DMS79 treated with DMSO at 0.1 percent for 48 hours (cell line): Measurements from ENCODE around the gene SFSWAP.
"Not testable (repeated sequence)": the region's sequence is repeated elsewhere in the genome, so short reads cannot be mapped to it uniquely, and the experiment has no call there.

Experiments used
- DNase-seq: peaks from one replicate; lab custom pipeline; 2025; lab: John Stamatoyannopoulos, UW

Gene SFSWAP

DNA sequence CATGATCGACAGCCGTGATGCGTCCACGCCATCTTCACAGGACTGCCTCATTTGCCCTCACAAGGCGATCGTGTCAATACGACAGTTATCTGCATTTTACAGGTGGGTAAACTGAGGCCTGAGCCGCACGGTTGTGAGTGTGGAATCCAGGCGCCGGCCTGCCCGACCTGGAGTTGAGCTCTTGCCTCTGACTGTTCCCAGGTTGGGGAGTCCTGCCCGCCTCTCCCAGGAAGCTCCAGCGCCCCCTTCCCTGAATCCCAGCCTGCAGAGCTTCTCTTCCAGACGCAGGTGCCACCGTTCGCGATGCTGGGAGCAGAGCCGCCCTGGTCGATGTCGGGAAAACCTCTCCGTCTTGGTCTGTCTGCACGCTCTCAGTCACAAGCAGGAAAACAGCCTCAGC lies 31.1 kb upstream of the SFSWAP start:
- not testable (repeated sequence) for DNase-seq

DNA sequence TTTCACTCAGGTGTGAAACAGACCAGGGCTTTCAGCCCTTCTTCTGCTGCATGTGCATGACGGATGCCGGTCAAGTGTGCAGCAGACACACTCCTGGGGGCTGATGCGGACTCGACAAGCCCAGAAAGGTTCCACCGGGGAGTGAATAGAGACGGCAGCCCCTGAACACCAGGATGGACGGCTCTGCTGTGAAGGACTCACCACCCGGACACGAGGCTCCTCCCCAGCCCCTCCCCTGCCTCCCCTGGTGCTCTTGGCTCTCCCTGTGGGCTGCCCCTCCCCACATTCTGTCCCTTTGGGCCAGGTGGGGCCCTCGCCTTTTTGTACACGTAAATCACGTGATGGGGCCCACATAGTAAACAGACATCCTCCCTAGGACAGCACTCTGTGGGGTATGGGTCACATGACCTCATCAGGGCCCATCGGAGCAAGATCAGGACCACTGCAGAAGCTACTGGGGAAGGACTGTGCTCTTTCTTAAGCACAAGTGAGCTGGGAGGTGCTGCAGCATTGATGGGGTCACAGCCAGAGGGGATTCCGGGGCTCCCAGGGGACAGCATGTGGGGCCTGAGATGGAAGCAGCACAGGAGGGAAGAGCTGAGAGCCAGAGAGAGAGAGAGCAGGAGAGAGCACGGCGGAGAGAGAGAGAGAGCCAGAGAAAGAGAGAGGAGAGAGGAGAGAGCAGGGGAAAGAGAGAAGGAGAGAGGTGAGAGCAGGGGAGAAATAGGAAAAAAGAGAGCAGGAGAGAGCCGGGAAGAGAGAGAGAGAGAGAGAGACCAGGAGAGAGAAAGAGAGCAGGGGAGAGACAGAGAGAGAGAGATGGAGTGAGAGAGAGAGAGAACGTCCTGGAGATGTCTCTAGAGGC lies 30.3 kb upstream of the SFSWAP start:
- DNase-seq: not testable (repeated sequence)

GRCh38 chr12:131681257-131681620 lies 29.7 kb upstream of the SFSWAP start:
- no peak for DNase-seq

DNA sequence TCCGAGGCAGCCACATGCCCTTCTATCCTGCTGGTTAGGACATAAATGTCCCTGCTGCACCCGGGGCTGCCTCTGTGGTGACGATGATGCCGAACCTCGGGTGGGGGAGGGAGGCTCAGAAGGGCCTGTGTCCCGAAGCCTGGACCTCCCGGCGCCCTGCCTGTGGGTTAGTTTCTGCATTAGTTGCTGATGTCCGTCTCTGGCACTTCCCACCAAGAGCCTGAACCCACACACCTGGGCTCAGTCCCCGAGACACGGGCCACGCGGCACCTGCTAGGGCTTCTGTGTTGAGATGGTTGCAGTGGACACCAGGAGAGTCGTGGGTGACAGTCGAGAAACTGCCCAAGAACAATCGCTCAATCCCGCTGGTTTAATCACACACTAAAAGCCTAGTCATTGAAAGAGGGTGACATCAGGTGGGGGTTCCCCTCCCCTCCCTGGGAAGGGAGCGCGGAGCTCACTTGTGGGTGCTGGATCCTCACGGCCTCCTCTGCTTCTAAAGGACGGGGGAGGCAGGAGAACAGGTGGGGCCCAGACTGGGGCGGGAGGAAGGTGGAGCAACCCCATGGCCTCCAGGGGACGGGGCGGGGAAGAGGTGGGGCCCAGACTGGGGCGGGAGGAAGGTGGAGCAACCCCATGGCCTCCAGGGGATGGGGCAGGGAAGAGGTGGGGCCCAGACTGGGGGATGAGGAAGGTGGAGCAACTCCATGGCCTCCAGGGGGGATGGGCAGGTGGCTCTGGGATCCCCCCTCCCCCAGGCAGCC lies 29.0 kb upstream of the SFSWAP start:
- not testable (repeated sequence) for DNase-seq

- DNase-seq: no peak
Measured at GRCh38 chr12:131682510-131682895, 28.4 kb upstream of the SFSWAP start.

GRCh38 chr12:131683266-131684014 lies 27.4 kb upstream of the SFSWAP start:
- peak; percentile 38 for DNase-seq

DNA sequence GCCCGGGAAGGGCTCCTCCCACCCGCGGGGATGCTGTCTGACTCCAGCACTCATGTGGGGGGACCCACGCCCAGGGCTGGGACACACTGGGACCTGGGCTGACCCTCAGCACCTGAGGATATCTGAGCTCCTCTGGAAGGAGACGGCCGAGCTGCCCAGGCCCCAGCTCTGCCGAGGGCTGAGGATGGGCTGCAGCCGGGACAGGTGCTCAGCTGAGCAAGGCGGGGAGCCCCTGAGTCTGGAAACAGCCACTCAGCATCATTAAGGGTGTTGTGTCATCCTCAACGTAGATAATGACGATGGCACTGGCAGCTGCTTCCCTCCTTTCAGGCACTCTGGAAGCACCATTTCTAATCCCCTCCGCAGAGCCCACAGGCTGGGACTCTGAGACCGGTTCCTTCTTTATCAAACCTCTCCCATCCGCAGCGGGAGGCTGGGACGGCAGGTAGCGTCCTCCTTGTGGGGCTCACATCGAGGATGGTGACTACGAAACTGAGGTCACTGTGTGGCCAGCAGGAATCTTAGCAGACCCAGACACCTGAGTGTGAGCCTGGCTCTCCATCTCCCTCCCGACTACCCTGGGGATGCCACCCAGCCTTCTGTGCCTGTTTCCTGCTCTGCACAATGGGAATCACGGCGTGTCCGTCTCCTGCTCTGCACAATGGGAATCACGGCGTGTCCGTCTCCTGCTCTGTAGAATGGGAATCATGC lies 26.7 kb upstream of the SFSWAP start:
- peak; percentile 22 for DNase-seq

DNA sequence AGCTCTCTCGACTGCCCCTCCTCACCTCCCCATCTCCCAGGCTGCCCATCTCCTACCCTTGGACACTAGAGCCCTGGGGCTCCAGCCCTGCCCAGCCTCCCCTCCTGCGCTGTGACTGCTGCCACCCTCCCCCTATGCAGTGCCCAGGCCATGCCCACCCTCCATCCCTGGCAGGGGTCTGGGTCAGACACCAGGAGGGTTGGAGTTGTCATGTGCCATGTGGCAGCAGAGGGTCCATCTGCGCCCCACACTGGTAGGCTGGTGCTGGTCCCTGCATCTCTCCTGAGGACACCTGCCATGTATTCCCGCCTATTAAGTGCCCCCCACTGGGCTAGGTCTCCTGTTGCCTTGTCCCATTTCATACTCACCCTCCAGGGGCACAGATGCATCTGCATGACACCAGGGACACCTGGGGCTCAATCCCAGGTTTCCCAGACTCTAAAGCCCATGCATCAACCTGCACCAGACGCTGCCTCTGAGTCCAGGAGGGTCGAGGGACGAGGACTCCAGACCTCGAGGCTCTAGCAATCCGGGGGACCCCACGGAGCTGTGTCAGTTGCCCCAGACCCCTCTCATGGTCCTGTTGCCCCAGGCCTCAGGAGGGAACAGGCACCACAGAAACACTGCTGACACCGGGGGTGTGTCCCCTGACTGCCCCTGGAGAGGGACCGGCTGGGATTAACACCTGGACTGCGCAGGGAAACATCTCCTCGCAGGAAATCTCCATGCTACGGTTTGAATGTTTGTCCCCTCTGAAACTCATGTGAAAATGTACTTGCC lies 23.4 kb upstream of the SFSWAP start:
- no peak for DNase-seq

DNA sequence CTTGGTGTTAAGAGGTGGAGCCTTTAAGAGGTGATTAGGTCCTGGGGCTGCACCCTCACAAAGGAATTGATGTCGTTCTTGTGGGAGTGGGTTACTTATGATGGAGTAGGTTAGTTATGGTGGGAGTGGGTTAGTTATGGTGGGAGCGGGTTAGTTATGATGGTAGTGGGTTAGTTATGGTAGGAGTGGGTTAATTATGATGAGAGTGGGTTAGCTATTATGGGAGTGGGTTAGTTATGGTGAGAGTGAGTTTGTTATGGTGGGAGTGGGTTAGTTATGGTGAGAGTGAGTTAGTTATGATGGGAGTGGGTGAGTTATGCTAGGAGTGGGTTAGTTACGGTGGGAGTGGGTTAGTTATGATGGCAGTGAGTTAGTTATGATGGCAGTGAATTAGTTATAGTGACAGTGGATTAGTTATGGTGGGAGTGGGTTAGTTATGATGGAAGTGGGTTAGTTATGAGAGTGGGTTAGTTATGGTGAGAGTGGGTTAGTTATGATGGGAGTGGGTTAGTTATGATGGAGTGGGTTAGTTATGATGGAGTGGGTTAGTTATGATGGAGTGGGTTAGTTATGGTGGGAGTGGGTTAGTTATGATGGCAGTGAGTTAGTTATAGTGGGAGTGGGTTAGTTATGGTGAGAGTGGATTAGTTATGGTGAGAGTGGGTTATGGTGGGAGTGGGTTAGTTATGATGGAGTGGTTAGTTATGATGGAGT lies 22.6 kb upstream of the SFSWAP start:
- DNase-seq: no peak

DNA sequence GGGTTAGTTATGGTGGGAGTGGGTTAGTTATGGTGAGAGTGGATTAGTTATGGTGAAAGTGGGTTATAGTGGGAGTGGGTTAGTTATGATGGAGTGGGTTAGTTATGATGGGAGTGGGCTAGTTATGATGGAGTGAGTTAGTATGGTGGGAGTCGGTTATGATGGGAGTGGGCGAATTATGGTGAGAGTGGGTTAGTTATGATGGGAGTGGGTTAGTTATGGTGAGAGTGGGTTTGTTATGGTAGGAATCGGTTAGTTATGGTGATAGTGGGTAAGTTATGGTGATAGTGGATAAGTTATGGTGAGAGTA lies 22.1 kb upstream of the SFSWAP start:
- no peak for DNase-seq

DNA sequence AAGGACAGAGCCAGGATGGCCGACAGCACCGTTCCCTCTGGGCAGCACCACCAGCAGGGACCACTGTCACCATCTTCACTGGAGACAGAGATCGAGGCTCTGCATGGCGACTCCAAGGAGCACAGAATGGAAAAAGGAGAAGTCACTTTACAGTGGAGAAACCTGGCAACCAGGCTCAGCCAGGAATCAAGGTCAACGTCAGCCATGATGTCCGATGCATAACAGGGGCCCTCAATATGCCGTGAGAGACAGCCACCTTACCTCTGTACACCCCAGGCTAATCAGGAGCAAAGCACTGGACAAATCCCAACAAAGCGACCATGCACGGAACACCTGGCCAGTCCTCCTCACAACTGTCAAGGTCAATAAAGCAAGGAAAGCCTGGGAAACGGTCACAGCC lies 20.6 kb upstream of the SFSWAP start:
- DNase-seq: no peak

GRCh38 chr12:131692431-131692830 lies 18.5 kb upstream of the SFSWAP start:
- no peak for DNase-seq

DNA sequence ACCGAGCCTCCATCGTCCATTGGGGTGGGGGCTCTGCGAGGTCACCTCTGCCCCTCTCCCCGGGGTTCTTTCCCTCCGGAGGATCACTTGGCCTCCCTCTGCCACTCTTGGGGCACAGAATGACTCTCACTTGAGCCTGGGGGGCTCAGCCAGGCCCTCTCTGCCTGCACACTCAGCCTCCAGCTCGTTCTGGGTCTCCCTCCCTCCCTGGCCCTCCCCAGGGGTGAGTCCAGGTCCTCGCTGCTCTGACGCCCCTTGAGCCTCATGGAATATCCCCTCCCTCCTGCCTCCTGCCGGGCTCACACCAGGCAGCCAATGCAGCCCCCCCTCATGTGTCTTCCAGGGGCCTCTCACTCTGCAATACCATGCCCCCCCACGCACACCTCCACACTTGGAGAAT lies 17.7 kb upstream of the SFSWAP start:
- no peak for DNase-seq

- DNase-seq: no peak
Measured at GRCh38 chr12:131694116-131694838, 16.6 kb upstream of the SFSWAP start.

GRCh38 chr12:131695968-131696367 lies 14.9 kb upstream of the SFSWAP start:
- DNase-seq: no peak

DNA sequence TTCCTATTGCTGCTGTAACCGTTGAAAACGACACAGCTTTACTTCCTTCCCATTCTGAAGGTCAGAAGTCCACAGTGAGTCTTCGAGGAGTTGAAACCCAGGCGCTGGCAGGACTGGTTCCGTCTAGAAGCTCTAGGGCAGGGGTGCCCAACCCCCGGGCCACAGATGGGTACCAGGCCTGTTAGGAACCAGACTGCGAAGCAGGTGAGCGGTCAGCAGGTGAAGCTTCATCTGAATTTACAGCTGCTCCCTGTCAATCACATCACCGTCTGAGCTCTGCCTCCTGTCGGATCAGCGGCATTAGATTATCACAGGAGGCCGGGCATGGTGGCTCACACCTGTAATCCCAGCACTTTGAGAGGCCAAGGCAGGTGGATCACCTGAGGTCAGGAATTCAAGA lies 12.6 kb upstream of the SFSWAP start:
- DNase-seq: no peak

DNA sequence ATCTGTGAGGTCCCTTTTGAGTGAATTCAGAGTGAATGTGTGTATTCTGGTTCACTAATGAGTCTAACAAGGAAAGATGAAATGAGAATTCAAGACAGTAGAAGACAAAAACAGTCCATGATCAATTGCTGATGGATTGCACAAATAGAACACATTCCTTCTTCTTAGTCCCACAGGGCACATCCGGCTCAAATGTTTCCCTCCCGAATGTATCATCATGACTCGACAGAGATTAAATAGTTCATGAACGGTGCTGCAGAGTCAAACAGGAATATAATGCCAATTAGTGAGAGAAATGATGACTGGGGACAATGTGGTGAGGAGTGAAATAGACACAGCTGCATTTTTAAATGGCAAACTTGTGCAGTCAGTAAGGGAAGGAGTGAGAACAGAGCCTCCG lies 11.5 kb upstream of the SFSWAP start:
- no peak for DNase-seq

DNA sequence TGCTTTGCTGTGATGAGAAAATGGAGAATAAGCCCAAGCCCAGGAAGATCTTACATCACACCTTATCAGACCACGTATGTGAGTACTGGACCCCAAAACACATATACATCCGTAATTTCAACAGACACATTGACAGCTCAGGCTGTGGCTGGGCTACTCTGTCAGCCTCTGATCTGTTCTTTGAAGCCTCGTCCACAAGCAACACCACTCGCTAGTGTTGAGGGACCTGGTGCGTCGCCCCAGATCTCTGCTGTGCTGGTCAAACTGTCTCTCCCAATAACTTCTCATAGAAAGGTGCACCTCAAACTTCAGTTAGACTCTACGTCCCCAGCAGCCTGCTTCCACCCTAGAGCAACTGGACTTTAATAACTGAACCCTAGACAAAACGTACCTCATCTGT lies 10.6 kb upstream of the SFSWAP start:
- DNase-seq: no peak

DNA sequence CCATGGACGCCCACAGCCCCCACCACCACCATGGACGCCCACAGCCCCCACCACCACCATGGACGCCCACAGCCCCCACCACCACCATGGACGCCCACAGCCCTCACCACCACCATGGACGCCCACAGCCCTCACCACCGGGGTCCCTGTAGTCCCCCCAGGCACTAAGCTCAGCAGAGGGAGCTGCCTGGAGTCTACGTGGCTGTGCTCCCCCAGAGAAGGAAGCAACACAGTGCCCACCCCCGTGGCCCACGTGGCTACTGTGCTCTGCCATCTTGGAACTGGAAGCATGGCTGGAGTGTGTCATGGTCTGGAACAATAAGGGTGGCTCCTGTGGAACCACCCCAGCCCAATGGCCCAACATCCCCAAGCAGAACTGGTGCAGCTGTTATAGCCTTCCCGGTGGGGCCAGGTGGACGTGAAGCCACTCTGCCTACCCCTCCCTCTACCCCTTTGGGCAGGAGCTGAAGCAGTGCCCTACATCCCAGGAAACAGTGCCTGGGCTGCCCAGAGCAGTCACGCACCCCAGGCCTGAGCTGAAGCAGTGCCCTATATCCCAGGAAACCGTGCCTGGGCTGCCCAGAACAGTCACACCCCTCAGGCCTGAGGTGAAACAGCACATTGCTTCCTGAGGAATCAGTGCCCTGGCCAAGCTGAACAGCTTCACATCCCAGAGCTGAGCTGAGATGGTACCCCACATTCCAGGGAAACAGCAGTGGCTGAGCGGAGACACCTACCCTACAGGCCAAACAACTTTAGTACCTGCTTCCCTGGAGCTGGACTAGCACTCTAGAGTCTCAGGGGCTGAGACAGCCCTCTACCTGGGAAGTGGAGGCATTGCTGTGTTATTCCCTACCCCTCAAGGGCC lies 9.0 kb upstream of the SFSWAP start:
- DNase-seq: no peak
